Smooth muscle cell (in vitro differentiated cells): ENCODE results near the gene TSPAN9. TPM values are rescaled to one million over a fixed set of nuclear protein-coding genes. Genes with fewer than 3 reads are reported as not detected.

Experiments used
- DNase-seq: peaks from one replicate; lab custom pipeline; 2025; ENCODE audit not compliant: unreplicated experiment; lab: John Stamatoyannopoulos, UW
- H2AFZ ChIP-seq: fragments of 200-600 bp; sonication (generic); 2 replicates; pipeline ENCODE4 v1.6.0; 2016; ENCODE audit warnings: antibody characterized with exemption, low read depth, mild to moderate bottlenecking
- H3F3A ChIP-seq: fragments of 200-600 bp; sonication (generic); 2 replicates; pipeline ENCODE4 v1.6.0; 2017; ENCODE audit warnings: antibody characterized with exemption, low read depth
- H3K27ac ChIP-seq: fragments of 200-600 bp; sonication (generic); 2 replicates; pipeline ENCODE4 v1.5.1; 2016; ENCODE audit warnings: low read depth, mild to moderate bottlenecking
- H3K27me3 ChIP-seq: fragments of 200-600 bp; sonication (generic); 2 replicates; pipeline ENCODE4 v1.6.1; 2016; ENCODE audit warnings: low read depth, mild to moderate bottlenecking
- H3K36me3 ChIP-seq: fragments of 200-600 bp; sonication (generic); 2 replicates; pipeline ENCODE4 v1.5.1; 2016; ENCODE audit warnings: low read depth
- H3K4me1 ChIP-seq: fragments of 200-600 bp; sonication (generic); 2 replicates; pipeline ENCODE4 v1.5.1; 2016; ENCODE audit warnings: low read depth
- H3K4me2 ChIP-seq: fragments of 200-600 bp; sonication (generic); 2 replicates; pipeline ENCODE4 v1.6.0; 2016; ENCODE audit warnings: mild to moderate bottlenecking
- H3K4me3 ChIP-seq: fragments of 200-600 bp; sonication (generic); 2 replicates; pipeline ENCODE4 v1.5.1; 2016; ENCODE audit warnings: mild to moderate bottlenecking
- H3K79me2 ChIP-seq: fragments of 200-600 bp; sonication (generic); 2 replicates; pipeline ENCODE4 v1.6.0; 2016; ENCODE audit warnings: low read depth, mild to moderate bottlenecking
- H3K9ac ChIP-seq: fragments of 200-600 bp; sonication (generic); 2 replicates; pipeline ENCODE4 v1.6.0; 2016; ENCODE audit warnings: low read depth
- H3K9me3 ChIP-seq: fragments of 200-600 bp; sonication (generic); replicated peaks from 2 replicates; pipeline ENCODE4 v1.5.1; 2016; ENCODE audit warnings: low read depth
- H4K20me1 ChIP-seq: fragments of 200-600 bp; sonication (generic); 2 replicates; pipeline ENCODE4 v1.6.0; 2016; ENCODE audit warnings: low read depth
- CTCF ChIP-seq: fragments of 200-600 bp; sonication (generic); IDR thresholded peaks from 2 replicates; pipeline ENCODE4 v1.5.1; 2017; ENCODE audit warnings: borderline replicate concordance, mild to moderate bottlenecking, antibody characterized with exemption; ENCODE audit not compliant: insufficient read depth, poor library complexity, severe bottlenecking
- WGBS: methylation state at CpG from one replicate; pipeline ENCODE4 v1.1.7; 2016; ENCODE audit warnings: low lambda C conversion rate; 5-methylcytosine and 5-hydroxymethylcytosine counted together
- polyA plus RNA-seq: library from polyadenylated mRNA; unstranded; fragments of >200 nt; fragmentation: Nextera tagmentation; extraction: Ambion mirVana; gene quantifications from 2 replicates; pipeline ENCODE4 v1.2.1, GENCODE V29; 2016
- total RNA-seq: library from RNA; depleted of rRNA; stranded (reverse); fragments of >200 nt; gene quantifications from 2 replicates; pipeline ENCODE4 v1.2.3, GENCODE V29; 2014

TSPAN9 gene
- total and polyA plus RNA-seq, 2 experiments from 2014 or later = 17.7 to 29.8 TPM

- H3K4me1 ChIP-seq = peaks cover 43% of the 10 kb centered on the region
- H3K9ac ChIP-seq = no peak overlapping the region
- H3K79me2 ChIP-seq = peaks cover 8% of the 10 kb centered on the region
These were observed 28.7 kb downstream of the TSPAN9 start for GRCh38 chr12:3105690-3106479.

DNA sequence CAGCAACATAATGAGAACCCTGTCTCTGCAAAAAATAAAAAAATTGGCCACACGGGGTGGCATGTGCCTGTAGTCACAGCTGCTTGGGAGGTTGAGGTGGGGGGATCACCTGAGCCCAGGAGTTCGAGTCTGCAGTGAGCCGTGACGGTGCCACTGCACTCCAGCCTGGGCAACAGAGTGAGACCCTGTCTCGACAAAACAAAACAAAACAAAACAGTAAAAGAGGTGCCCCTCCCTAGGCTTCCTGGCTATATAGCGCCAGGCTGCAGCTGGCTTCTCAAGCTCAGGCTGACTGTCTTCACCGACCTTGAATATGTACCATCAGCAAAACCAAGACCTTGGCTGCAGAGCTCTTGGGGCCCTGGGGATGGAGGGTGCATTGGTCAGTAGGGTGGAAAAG lies 29.4 kb downstream of the TSPAN9 start:
- H3K4me2 ChIP-seq = peak overlapping the region; percentile 68
- peaks cover 22% of the 10 kb centered on the region for H4K20me1 ChIP-seq
- no peak overlapping the region for H3K9ac ChIP-seq
- H3K36me3 ChIP-seq = no peaks in the 10 kb centered on the region
- peaks cover under 1% of the 10 kb centered on the region for H3K79me2 ChIP-seq
- no peak overlapping the region for H2AFZ ChIP-seq
- TF ChIP-seq CTCF = no peak
- peaks cover 26% of the 10 kb centered on the region for H3F3A ChIP-seq
- DNase-seq = no peak
- no peaks in the 10 kb centered on the region for H3K9me3 ChIP-seq
- H3K27me3 ChIP-seq = no peaks in the 10 kb centered on the region
- WGBS = 79% methylated on average over 7 of the region's 7 CpGs
- H3K27ac ChIP-seq = peak overlapping the region; percentile 87
- H3K4me3 ChIP-seq = no peak overlapping the region
- H3K4me1 ChIP-seq = peaks cover 39% of the 10 kb centered on the region

More at GRCh38 chr12:3105690-3106479, 28.7 kb downstream of the TSPAN9 start:
- H2AFZ ChIP-seq = no peak overlapping the region
- H3K4me2 ChIP-seq = peak overlapping the region; percentile 68
- TF ChIP-seq CTCF = no peak
- peaks cover 26% of the 10 kb centered on the region for H3F3A ChIP-seq
- 94% methylated on average over 29 of the region's 29 CpGs for WGBS
- H3K4me3 ChIP-seq = no peak overlapping the region
- no peaks in the 10 kb centered on the region for H3K27me3 ChIP-seq
- no peaks in the 10 kb centered on the region for H3K36me3 ChIP-seq
- H3K9me3 ChIP-seq = no peaks in the 10 kb centered on the region
- peak overlapping the region; percentile 87 for H3K27ac ChIP-seq
- H4K20me1 ChIP-seq = peaks cover 29% of the 10 kb centered on the region
- DNase-seq = no peak

- no peak for TF ChIP-seq CTCF
- Histone ChIP-seq H3K27me3 (no peaks in the 10 kb centered on the region), H3K79me2 (no peaks in the 10 kb centered on the region), H3K9me3 (no peaks in the 10 kb centered on the region), H3K4me3 (no peak overlapping the region), H3K27ac (peak overlapping the region; percentile 87), H3K4me2 (peak overlapping the region; percentile 68), H3K9ac (peak overlapping the region; percentile 35), H4K20me1 (peaks cover 16% of the 10 kb centered on the region), H3K36me3 (no peaks in the 10 kb centered on the region), H2AFZ (no peak overlapping the region), H3F3A (peaks cover 26% of the 10 kb centered on the region), H3K4me1 (peaks cover 35% of the 10 kb centered on the region)
- DNase-seq = peak; percentile 23
- 9% methylated on average over 14 of the region's 14 CpGs for WGBS
These were observed 29.9 kb downstream of the TSPAN9 start for GRCh38 chr12:3107071-3107583.
